Umbilical cord (tissue), 2 donors: ENCODE measurements around the gene ARHGAP15. TPM values are rescaled to one million over a fixed set of nuclear protein-coding genes. Genes with fewer than 3 reads are reported as not detected.

ENCODE experiments used
- DNase-seq: peaks from one replicate; pipeline ENCODE4 v3.0.0-alpha.2; 2015; ENCODE audit warnings: low spot score
- total RNA-seq: library from RNA; depleted of rRNA; stranded (reverse); fragments of >200 nt; gene quantifications from one replicate; pipeline ENCODE4 v1.2.3, GENCODE V29; 2014; ENCODE audit warnings: low replicate concordance; ENCODE audit not compliant: insufficient read depth

Gene ARHGAP15
- total RNA-seq, 1 donor from 2014 or later: 54.2 TPM

GRCh38 chr2:143262389-143262788, 133.2 kb downstream of the ARHGAP15 start:
- no peak for DNase-seq

- no peak for DNase-seq
Observed at GRCh38 chr2:143263066-143263625, 133.9 kb downstream of the ARHGAP15 start.

GRCh38 chr2:143264851-143265250, 135.6 kb downstream of the ARHGAP15 start:
- peak; percentile 77 for DNase-seq

- no peak for DNase-seq
Observed at GRCh38 chr2:143279672-143280071, 150.5 kb downstream of the ARHGAP15 start.

- DNase-seq: no peak
Observed at GRCh38 chr2:143280097-143280757, 151.0 kb downstream of the ARHGAP15 start.

GRCh38 chr2:143282684-143283083, 153.5 kb downstream of the ARHGAP15 start:
- DNase-seq: no peak

- no peak for DNase-seq
Observed at GRCh38 chr2:143284087-143284675, 155.0 kb downstream of the ARHGAP15 start.

GRCh38 chr2:143289025-143289424, 159.8 kb downstream of the ARHGAP15 start:
- no peak for DNase-seq

- DNase-seq: no peak
Observed at GRCh38 chr2:143290221-143290620, 161.0 kb downstream of the ARHGAP15 start.

GRCh38 chr2:143294068-143294467, 164.8 kb downstream of the ARHGAP15 start:
- no peak for DNase-seq

GRCh38 chr2:143296089-143296488, 166.9 kb downstream of the ARHGAP15 start:
- DNase-seq: no peak

GRCh38 chr2:143297182-143297581, 168.0 kb downstream of the ARHGAP15 start:
- no peak for DNase-seq

- no peak for DNase-seq
Observed at GRCh38 chr2:143300536-143300935, 171.3 kb downstream of the ARHGAP15 start.

- DNase-seq: no peak
Observed at GRCh38 chr2:143311426-143311825, 182.2 kb downstream of the ARHGAP15 start.

GRCh38 chr2:143312441-143312840, 183.2 kb downstream of the ARHGAP15 start:
- DNase-seq: no peak

GRCh38 chr2:143313861-143314260, 184.6 kb downstream of the ARHGAP15 start:
- DNase-seq: no peak

GRCh38 chr2:143321994-143322393, 192.8 kb downstream of the ARHGAP15 start:
- DNase-seq: peak; percentile 31

- no peak for DNase-seq
Observed at GRCh38 chr2:143329288-143329687, 200.1 kb downstream of the ARHGAP15 start.

- DNase-seq: no peak
Observed at GRCh38 chr2:143333168-143333791, 204.1 kb downstream of the ARHGAP15 start.

GRCh38 chr2:143333847-143334246, 204.6 kb downstream of the ARHGAP15 start:
- no peak for DNase-seq

GRCh38 chr2:143334837-143335236, 205.6 kb downstream of the ARHGAP15 start:
- no peak for DNase-seq

- no peak for DNase-seq
Observed at GRCh38 chr2:143336719-143337210, 207.5 kb downstream of the ARHGAP15 start.

GRCh38 chr2:143341478-143341877, 212.3 kb downstream of the ARHGAP15 start:
- DNase-seq: no peak
